ENCODE measurements around the gene SIRT3.

SIRT3 gene

GRCh38 chr11:211295-211694 is 24.8 kb downstream of the SIRT3 start:
- TF ChIP-seq, protein P1, sequence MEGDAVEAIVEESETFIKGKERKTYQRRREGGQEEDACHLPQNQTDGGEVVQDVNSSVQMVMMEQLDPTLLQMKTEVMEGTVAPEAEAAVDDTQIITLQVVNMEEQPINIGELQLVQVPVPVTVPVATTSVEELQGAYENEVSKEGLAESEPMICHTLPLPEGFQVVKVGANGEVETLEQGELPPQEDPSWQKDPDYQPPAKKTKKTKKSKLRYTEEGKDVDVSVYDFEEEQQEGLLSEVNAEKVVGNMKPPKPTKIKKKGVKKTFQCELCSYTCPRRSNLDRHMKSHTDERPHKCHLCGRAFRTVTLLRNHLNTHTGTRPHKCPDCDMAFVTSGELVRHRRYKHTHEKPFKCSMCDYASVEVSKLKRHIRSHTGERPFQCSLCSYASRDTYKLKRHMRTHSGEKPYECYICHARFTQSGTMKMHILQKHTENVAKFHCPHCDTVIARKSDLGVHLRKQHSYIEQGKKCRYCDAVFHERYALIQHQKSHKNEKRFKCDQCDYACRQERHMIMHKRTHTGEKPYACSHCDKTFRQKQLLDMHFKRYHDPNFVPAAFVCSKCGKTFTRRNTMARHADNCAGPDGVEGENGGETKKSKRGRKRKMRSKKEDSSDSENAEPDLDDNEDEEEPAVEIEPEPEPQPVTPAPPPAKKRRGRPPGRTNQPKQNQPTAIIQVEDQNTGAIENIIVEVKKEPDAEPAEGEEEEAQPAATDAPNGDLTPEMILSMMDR (IDR thresholded peaks at IDR 0.05; ENCODE audit: low read depth, low read length, missing control alignments), result no peak
- in situ Hi-C loops (cut with HindIII; ENCODE audit: low sequenced_read_pairs), result no loop called here
- no peak overlapping the region for H3K4me3 ChIP-seq (ENCODE audit: low read depth, low read length)
- no peak for DNase-seq (ENCODE audit: low read depth)

DNA sequence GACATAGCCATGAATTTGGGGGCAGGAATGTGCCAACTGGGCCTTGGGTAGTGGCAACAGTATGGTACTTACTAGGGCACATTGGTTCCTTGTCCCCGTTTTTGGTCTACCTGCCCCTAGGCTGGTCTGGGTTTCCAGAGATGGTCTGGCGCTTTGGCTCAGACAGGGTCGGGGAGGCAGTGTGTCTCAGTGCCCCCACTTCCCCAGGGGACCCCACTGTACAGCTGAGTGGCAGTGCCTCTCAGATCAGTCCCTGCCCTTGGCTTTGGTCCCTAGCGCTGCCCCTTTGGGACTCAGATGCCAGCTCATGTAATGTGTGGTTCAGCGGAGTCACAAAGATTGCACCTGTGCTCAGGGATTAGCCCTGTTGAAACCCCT is 25.4 kb downstream of the SIRT3 start:
- TF ChIP-seq, protein P1 (IDR thresholded peaks at IDR 0.05; ENCODE audit: low read depth, low read length, missing control alignments), result no peak
- in situ Hi-C loops (cut with HindIII; ENCODE audit: low sequenced_read_pairs), result no loop called here
- DNase-seq (ENCODE audit: low read depth), result no peak
- H3K4me3 ChIP-seq (ENCODE audit: low read depth, low read length), result peak overlapping the region; percentile 94

DNA sequence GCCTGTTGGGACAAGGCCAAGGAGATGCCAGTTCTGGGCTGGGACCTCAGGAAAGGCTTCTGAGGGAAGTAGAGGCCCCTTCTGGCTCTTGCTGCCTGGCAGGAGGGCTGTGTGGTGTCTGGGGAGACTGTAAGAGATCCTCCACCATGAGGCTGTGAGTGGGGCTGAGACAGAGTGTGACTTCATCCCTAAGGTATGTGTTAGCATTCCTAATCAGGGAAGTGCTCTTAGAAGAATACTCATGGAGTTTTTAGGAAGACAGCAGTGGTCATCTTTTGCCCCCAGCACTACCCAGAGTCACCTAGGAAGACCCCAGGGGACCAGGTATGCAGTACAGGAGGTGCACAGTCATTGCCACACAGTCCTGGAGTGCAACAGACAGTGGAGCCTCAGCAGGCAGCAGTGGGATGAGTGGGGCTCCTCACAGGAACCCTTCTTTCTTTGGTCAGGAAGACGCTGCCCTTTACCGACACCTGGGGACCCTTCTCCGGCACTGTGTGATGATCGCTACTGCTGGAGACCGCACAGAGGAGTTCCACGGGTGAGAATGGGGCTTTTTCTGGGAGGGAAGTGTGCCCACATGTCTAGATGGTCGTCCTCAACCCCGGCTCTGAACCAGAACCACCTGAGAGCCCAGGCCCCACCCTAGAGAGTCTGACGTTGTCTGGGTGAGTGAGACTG is 25.9 kb downstream of the SIRT3 start:
- in situ Hi-C loops (cut with HindIII; ENCODE audit: low sequenced_read_pairs), result no loop called here
- peak; percentile 42 for DNase-seq (ENCODE audit: low read depth)
- TF ChIP-seq, protein P1 (IDR thresholded peaks at IDR 0.05; ENCODE audit: low read depth, low read length, missing control alignments), result no peak
- peak overlapping the region; percentile 94 for H3K4me3 ChIP-seq (ENCODE audit: low read depth, low read length)

DNA sequence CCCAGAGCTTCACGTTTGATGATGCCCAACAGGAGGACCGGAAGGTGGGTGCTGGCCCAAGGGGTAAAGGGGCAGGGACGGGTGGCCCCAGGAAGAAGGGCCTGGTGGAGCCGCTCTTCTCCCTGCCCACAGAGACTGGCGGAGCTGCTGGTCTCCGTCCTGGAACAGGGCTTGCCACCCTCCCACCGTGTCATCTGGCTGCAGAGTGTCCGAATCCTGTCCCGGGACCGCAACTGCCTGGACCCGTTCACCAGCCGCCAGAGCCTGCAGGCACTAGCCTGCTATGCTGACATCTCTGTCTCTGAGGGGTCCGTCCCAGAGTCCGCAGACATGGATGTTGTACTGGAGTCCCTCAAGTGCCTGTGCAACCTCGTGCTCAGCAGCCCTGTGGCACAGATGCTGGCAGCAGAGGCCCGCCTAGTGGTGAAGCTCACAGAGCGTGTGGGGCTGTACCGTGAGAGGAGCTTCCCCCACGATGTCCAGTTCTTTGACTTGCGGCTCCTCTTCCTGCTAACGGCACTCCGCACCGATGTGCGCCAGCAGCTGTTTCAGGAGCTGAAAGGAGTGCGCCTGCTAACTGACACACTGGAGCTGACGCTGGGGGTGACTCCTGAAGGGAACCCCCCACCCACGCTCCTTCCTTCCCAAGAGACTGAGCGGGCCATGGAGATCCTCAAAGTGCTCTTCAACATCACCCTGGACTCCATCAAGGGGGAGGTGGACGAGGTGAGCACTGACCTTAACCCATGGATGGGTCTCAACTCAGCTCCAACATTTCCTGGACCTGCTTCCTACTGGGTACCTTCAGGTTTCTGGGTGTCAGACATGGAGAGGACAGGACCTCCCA is 26.6 kb downstream of the SIRT3 start:
- TF ChIP-seq, protein P1 (IDR thresholded peaks at IDR 0.05; ENCODE audit: low read depth, low read length, missing control alignments), result no peak
- DNase-seq (ENCODE audit: low read depth), result no peak
- H3K4me3 ChIP-seq (ENCODE audit: low read depth, low read length), result peak overlapping the region; percentile 94
- in situ Hi-C loops (cut with HindIII; ENCODE audit: low sequenced_read_pairs), result no loop called here

DNA sequence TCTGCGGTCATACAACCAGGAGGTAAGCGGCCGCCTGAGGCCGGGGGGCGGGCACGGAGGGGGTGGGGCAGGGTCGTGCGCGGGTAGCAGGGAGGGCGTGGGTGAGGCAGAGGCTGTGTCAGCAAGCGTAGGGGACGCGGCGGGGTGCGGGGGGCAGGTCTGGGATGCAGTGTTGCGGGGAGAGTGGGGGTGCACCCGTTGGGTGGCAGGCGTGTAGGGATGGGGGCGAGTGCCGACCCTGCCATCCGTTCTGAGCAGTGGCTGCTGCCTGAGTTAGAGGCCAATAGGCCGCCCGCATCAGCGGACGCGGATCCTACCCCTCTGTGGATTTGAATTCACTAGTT is 27.3 kb downstream of the SIRT3 start:
- H3K4me3 ChIP-seq (ENCODE audit: low read depth, low read length), result peak overlapping the region; percentile 94
- in situ Hi-C loops (cut with HindIII; ENCODE audit: low sequenced_read_pairs), result no loop called here
- TF ChIP-seq, protein P1 (IDR thresholded peaks at IDR 0.05; ENCODE audit: low read depth, low read length, missing control alignments), result no peak
- no peak for DNase-seq (ENCODE audit: low read depth)

GRCh38 chr11:208181-208916 is 27.8 kb downstream of the SIRT3 start:
- DNase-seq (ENCODE audit: low read depth), result peak; percentile 16
- peak overlapping the region; percentile 94 for H3K4me3 ChIP-seq (ENCODE audit: low read depth, low read length)
- in situ Hi-C loops (cut with HindIII; ENCODE audit: low sequenced_read_pairs), result no loop called here
- TF ChIP-seq, protein P1 (IDR thresholded peaks at IDR 0.05; ENCODE audit: low read depth, low read length, missing control alignments), result no peak
